Retinal pigment epithelial cell (primary cell): ENCODE results near the gene PNLIPRP1.

Source experiments
- DNase-seq: peaks from one replicate; pipeline ENCODE4 v3.0.0-alpha.2; 2010; ENCODE audit warnings: low read depth
- H3K4me3 ChIP-seq: 2 replicates; pipeline ENCODE4 v1.5.1; 2011; ENCODE audit warnings: mild to moderate bottlenecking, low read length, control low read depth, moderate library complexity
- TF ChIP-seq, protein P1 (sequence below): conservative IDR thresholded peaks from 2 replicates; pipeline ENCODE4 v1.5.1; 2011; ENCODE audit warnings: low read depth, low read length, control low read depth, inconsistent platforms

PNLIPRP1 gene

DNA sequence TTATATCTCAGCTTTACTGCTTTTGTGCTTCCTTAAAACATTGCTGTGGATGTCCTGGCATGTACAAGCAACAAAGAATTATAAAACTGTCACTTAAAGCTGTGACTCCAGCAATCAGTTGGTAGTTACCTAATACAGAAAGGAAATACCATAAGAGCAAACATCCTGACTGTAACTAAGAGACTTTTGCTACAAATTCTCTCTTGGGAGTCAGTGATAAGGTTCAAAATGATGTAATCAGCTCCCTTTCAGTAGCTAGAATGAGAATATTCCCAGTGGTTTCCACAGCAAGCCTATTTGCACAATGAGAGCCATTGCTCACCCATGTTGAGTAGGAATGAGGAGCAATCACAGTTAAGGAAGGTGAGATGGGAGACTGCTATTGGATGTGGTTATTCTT is 7.6 kb downstream of the PNLIPRP1 start:
- H3K4me3 ChIP-seq: no peak overlapping the region
- TF ChIP-seq, protein P1, sequence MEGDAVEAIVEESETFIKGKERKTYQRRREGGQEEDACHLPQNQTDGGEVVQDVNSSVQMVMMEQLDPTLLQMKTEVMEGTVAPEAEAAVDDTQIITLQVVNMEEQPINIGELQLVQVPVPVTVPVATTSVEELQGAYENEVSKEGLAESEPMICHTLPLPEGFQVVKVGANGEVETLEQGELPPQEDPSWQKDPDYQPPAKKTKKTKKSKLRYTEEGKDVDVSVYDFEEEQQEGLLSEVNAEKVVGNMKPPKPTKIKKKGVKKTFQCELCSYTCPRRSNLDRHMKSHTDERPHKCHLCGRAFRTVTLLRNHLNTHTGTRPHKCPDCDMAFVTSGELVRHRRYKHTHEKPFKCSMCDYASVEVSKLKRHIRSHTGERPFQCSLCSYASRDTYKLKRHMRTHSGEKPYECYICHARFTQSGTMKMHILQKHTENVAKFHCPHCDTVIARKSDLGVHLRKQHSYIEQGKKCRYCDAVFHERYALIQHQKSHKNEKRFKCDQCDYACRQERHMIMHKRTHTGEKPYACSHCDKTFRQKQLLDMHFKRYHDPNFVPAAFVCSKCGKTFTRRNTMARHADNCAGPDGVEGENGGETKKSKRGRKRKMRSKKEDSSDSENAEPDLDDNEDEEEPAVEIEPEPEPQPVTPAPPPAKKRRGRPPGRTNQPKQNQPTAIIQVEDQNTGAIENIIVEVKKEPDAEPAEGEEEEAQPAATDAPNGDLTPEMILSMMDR: no peak
- DNase-seq: no peak

DNA sequence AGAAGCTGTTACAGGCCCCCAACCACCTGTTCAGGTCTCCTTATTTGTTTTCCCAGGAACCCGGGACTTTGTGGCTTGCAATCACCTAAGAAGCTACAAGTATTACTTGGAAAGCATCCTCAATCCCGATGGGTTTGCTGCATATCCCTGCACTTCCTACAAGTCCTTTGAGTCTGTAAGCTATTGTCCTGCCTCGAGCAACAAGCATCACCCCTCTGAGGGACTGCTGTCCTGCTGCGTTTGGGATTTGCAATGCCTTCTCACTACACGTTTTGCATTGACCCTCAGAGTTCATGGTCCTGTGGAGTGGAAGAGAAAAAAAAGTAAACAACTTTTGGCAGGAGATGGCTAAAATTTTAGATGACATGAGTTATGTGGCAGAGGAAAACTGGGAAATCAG is 9.2 kb downstream of the PNLIPRP1 start:
- no peak overlapping the region for H3K4me3 ChIP-seq
- TF ChIP-seq, protein P1: no peak
- no peak for DNase-seq

DNA sequence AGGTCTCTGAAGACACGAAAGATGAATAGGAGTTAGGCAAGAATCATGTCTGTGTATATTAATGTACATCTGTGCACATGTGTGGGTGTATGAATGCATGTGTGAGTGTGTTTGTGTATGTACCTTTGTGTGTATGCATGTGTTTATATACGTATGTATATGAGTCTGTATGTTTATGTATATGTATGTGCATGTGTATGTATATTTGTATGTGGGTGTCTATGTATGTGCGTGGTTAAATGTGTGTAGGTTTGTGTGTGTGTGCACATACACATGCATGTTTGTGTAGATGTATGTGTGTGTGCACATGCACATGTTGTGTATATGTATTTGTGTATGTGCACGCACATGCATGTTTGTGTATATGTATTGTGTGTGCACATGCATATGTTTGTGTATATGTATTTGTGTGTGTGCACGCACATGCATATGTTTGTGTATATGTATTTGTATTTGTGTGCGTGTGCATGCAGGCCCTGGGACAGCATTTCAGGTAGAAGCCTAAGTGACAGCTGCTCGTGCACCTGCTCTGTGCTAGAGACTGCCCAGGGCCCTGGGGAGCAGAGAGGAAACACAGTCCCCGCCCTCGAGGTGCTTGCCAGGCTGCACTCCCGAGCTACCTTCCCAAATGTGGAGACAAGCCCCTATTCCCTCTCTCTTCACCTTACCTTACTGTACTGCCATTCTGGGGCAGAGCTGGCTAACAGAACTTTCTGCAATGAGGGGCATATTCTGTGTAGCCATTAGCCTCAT is 12.1 kb downstream of the PNLIPRP1 start:
- DNase-seq: no peak
- TF ChIP-seq, protein P1: no peak
- no peak overlapping the region for H3K4me3 ChIP-seq

DNA sequence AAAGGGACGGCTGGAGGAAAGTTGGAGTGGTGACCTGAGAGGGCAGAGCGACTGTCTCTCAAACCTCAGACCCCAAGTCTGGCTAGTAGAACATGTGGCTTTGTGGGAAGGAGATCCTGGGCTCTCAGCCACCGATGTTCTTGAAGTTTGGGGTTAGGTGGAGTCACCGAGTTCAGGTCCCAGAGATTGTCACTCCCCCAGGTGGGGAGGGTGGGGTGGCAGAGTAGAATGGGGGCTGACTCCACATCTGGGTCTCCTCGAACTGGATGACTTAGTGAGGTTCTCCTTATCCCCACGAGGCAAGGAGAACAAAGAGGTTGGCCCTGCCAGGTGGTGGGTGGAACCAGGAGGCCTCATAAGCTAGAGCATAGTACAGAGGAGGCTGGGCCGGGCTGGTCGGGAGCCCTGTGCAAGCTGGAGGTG is 15.3 kb downstream of the PNLIPRP1 start:
- TF ChIP-seq, protein P1: no peak
- no peak overlapping the region for H3K4me3 ChIP-seq
- no peak for DNase-seq

DNA sequence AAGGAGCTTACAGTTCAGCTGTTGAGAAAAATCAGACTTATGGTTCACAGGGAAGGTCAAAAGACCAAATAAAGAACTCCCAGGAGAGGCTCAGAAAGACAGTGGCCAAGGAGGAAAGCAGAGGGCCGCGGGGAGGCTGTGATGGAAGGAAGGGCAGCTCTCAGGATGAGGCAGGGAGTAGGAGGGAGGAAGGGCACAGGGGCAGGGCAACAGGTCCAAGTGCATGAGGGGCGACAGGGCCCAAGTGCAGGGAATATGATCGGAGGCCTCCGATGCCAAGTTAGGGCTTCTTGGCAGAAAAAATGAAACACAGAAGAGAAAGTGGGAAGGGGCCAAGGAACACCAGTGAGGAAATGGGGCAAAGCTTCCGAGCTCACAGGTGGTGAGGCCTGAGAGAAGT is 16.6 kb downstream of the PNLIPRP1 start:
- no peak for DNase-seq
- TF ChIP-seq, protein P1: no peak

DNA sequence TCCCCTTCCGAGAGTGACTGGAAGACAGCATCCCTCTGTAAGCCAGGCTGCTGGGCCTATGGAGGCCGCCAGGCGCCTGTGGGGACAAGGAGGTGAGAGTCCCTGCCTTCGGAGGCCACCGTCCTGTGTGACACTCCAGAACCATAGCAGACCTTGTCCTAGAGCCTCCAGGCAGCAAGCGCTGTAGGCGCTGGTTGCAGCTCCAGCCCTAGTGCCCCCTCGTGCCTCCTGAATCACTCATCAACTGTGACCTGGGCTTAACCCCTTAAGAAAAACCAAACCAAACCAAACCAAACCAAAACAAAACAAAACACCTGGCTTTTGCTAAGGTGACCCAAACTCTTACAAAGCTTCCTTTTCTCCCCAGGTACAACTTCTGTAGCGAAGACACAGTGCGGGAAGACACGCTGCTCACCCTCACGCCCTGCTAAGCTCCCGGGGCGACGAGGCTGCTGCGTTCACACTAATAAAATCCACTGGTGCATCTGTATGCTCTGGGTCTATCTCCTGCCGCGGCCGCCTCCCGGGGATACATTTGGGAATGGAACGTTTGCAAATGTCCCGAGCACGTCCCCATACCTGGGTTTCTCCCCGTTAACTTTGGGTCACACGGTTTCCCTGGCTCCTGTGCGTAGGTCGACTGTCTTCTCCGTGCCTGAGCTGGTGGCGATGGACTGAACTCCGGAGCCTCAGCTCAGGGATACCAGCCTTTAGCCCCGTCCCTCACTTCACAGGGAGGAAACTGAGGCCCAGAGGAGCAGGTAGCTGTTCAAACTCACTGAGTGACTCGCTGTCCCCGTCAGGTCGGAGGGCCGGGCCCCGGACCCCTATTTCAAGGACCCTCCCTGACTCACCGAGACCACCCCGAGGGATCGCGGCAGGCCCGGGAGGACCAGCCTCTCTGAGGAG is 18.2 kb downstream of the PNLIPRP1 start:
- H3K4me3 ChIP-seq: peak overlapping the region; percentile 61
- TF ChIP-seq, protein P1: no peak
- DNase-seq: no peak

More for the DNA sequence above, 16.6 kb downstream of the PNLIPRP1 start:
- H3K4me3 ChIP-seq: no peak overlapping the region
